ENCODE measurements around the gene SLC23A3.

The SLC23A3 gene

GRCh38 chr2:219169930-219170654, at the start of gene SLC23A3:
Gene SLC23A3, minus strand, starts transcription at chr2:219170029. Its CDS starts 45 bp downstream, at chr2:219169984.
- DNase-seq (ENCODE audit: low read depth, low spot score) = no peak

DNA sequence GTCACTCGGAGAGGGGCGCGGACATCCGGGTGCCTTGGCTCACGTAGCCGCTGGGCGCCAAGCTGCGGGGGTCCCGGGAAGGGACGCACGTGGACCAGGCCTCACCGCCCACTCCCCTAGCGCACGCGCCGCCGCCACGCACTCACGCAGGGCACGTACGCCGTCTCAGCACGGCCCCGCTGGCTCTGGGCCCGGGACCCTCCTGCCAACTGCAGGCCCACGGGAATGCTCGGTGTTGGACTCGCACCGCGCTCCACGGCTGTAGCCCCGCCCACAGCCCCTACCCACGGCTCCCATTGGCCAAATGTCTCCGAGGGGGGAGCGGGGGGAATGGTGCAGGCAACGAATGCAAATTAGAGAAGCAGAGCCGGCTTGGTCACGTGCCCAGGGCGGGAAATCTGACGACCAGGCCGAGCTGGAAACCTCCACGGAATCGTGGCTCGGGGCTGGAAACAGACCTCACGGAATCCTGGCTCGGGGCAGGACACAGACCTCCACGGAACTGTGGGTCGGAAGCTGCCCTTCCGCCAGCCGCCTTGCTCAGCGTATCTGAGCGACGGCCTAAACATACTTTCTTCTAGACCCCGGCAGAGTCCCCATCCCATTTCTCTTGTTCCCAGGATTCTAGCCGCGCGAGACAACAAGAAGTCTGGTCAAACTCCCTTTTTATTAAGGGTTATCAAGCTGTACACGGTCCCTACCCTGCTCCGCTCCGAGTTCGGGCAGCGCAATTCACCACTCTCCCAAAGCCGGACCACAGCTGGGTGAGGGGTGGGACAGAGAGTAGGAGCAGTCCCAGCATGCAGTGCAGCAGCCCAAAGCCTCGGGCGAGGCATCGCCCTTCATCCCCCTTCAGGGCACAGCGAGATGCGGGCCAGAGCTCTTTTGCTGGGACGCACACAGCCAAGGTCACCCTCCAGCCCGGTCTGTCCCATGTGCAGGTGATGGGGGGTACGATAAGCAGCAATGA, 49.2 kb upstream of the SLC23A3 start, which contains the start of gene ABCB6:
TSS of gene ABCB6 (minus strand) at position 227 of the 970 bp plus-strand sequence. CDS start 285 bp downstream, outside the sequence.
- DNase-seq (ENCODE audit: low read depth, low spot score) = peak; percentile 98

- DNase-seq (ENCODE audit: low read depth, low spot score) = peak; percentile 96
Observed at GRCh38 chr2:219218217-219218731, 48.4 kb upstream of the SLC23A3 start.

DNA sequence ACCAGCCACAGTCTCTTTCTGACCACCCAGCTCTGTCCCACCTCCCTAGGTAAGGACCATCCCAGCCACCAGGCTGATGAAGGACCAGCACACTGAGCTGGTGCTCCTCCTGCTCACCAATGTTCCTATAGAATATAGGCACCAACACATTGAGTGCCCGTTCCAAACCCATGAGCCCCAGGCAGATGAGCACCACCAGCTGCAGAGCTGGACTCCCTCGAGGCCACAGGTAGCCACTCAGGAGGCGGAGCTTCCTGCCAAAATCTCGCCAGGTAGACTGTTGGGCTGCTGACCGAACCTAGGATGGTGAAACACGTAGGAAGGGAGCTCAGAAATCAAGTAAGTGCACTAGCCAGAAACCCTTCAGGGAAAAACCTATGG, 46.7 kb upstream of the SLC23A3 start:
- no peak for DNase-seq (ENCODE audit: low read depth, low spot score)

DNA sequence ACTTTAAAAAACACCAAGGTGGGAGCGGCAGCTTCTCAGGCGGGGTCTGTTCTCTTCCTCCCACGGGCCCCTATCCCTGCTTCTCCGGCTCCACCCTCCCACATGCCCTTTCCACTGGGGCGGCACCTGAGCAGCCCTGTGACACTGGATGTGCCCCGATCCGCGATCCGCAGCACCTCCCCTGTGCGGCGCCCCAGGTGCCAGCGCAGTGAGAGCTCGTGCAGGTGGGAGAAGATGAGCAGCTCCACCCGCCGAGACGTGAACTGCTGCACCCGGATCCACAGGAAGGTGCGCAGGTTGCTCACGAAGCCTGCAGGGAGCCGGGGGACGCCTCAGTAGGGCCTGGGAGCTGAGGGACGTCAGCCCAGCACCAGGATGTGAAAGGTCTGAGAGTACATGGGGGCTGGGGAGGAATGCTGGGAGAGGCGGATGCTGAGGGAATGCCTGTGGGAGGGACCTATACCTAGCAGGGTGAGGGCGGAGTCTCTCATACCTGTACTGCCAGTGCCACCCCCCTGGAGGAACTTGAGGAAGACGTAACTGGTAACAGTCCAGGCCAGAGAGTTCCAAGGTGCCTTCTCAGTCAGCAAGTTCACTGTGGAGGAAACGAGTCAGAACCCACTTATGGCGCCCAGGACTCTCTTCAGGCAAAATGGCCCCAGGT, 46.2 kb upstream of the SLC23A3 start:
- no peak for DNase-seq (ENCODE audit: low read depth, low spot score)

DNA sequence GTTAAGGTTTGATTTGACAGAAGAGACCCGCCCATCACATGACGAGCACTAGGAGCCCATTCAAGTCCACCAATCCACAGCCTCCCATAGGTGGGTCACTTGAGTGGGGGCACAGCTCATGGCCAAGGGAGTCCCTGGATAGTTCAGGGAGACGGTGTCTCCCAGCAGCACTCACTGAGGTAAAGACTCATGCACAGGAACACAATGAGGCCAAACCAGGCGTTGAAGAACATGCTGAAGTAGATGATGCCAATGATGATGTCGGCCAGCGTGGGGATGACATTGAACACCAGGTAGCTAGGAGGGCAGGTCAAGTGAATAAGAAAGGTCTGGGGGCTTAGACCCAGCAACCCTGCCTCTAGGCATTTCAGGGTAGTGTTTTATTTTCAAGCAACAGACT, 45.0 kb upstream of the SLC23A3 start:
- DNase-seq (ENCODE audit: low read depth, low spot score) = no peak

- DNase-seq (ENCODE audit: low read depth, low spot score) = no peak
Observed at GRCh38 chr2:219214141-219214540, 44.3 kb upstream of the SLC23A3 start.

GRCh38 chr2:219213486-219214071, 43.8 kb upstream of the SLC23A3 start:
- DNase-seq (ENCODE audit: low read depth, low spot score) = no peak

GRCh38 chr2:219213026-219213415, 43.2 kb upstream of the SLC23A3 start:
- no peak for DNase-seq (ENCODE audit: low read depth, low spot score)

GRCh38 chr2:219210886-219211362, 41.1 kb upstream of the SLC23A3 start:
- DNase-seq (ENCODE audit: low read depth, low spot score) = no peak

- no peak for DNase-seq (ENCODE audit: low read depth, low spot score)
Observed at GRCh38 chr2:219210196-219210885, 40.5 kb upstream of the SLC23A3 start.

DNA sequence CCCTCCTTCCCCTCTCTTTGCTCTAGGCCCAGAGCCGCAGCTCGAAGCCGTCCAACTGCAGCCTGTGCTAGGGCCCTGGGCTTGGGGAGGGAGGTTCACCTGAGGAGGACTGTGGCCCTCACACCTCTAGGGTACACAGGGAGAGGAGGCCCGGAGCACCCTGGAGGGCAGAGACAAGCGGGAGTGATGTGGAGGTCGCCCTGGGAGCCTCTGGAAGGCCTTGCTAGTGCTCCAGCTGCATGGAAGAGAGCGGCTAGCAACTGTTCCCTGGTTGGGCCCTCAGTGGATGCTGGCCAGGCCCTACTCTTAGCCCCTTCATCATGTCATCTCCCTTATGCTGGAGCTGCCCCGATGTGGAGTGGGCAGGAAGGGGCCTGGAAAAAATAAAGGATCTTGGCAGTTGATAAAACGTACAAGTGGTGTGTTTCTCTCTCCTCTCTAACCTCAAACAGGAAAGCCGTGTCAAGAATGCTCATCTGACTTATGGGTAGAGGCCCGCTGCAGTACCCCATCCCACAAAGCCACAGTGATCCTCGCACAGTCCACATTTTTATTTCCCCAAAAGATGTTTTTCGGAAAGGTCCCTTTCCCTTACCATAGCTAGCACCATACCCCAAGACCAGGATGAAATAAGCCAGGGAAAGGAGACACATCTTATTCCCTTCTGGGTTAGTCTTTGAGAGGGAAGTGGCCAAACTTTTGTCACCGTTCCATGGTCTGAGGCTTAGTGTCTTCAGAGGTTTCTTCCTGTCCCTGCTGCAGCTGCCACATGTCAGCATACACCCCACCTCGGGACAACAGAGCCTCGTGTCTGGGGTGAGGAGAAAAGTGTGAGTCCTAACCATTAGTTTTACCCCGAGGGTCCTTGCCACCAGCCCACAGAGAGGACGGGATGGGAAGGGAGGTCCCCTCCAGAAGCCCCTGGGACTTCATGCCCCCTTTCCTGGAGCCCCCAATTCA, 39.7 kb upstream of the SLC23A3 start:
- no peak for DNase-seq (ENCODE audit: low read depth, low spot score)

DNA sequence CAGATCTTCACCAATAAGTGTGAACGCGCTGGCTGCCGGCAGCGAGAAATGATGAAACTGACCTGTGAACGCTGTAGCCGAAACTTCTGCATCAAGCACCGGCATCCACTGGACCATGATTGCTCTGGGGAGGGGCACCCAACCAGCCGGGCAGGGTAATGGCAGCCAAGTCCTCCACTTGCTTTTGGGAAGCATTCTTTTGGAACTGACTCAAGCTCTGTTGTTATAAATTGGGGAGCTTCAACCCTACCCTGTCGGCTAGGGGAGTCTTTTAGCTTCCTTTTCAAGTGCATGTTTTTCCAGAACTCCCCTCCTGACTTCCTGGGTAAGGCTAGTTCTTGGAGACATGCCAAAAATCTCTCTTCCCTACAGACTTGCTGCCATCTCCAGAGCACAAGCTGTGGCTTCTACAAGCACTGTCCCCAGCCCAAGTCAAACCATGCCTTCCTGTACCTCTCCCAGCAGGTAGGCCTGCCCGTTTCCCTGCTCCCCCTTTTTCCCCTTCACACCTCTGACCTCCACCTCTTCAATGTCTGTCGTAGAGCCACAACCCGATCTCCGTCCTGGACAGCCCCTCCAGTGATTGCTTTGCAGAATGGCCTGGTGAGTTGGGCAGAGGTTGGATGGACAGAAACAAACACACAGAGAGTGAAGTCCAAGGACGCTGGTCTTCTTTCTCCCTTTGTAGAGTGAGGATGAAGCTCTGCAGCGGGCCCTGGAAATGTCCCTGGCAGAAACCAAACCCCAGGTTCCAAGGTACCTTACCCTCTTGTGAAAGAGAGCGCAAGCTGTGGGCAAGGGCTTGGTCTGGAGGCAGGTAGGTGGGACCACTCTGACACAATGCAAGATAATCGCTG, 38.3 kb upstream of the SLC23A3 start:
- peak; percentile 46 for DNase-seq (ENCODE audit: low read depth, low spot score)

DNA sequence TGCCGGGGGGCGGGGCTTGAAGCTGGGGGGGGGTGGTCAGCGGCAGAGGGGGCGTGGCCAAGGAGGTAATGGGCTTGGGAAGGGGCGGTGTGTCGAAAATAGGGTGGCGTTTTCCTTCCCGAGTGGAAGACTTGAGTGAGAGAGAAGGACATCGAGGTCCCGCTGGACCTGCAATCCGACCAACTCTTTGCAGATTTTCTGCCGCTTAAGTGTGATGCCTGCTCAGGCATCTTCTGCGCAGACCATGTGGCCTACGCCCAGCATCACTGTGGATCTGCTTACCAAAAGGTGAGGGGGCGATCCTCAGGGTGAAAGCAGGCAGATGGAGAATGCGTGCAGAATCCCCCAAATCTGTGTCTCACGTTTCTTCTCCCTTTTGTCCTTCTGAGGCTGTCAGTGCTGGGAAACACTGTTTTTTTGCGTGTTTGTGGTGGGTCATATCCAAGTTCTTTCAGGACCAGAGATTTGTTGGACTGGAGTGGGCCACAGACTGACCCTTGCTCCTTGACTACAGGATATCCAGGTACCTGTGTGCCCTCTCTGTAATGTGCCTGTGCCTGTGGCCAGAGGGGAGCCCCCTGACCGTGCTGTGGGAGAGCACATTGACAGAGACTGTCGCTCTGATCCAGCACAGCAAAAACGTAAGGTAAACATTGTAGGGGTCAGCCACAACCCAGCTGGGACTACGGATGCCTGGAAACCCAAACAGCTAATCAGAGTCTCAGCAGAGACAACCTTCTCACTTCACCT, 37.5 kb upstream of the SLC23A3 start:
- DNase-seq (ENCODE audit: low read depth, low spot score) = no peak

DNA sequence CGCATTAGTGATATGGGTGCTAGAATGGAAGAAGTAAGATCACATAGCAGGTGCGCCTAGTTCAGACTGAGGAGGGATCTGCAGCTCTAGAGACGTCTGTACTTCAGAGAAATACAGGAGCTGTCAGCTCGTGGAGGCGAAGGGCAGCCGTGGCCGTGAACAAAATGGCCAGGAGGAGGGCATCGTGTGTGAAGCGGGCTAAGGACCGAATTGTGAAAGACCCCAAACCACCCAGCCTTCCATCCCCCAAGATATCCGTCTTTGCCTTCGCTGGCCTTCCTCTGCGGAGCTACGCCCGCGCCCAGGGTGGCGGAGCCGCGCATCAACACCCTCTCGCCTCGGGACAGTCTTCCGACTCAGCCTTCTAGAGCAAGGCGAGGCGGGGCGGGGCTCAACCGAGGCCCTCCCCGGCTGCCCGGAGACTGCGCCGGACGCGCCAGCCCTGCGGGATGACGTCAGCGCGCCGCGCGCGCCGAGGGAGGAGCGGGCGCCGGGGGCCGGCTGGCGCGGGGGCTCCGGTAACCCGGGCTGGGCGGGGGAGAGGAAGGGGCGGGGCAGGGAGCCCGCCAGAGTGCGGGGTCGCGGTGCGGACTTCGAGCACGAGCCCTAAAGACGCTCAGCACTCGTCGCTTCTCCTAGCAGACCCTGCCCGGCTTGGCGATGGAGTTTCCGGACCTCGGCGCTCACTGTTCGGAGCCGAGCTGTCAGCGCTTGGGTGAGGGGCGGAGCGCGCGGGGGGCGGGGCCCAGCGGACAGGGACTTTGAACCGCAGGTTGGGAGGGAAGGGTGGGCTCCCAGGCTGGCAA, 36.7 kb upstream of the SLC23A3 start, which contains the start of gene ZFAND2B:
TSS of gene ZFAND2B (plus strand) at position 455 of the 806 bp plus-strand sequence. CDS start at position 661, 206 bp downstream.
- peak; percentile 99 for DNase-seq (ENCODE audit: low read depth, low spot score)

GRCh38 chr2:219205981-219206327, 36.1 kb upstream of the SLC23A3 start:
- no peak for DNase-seq (ENCODE audit: low read depth, low spot score)

DNA sequence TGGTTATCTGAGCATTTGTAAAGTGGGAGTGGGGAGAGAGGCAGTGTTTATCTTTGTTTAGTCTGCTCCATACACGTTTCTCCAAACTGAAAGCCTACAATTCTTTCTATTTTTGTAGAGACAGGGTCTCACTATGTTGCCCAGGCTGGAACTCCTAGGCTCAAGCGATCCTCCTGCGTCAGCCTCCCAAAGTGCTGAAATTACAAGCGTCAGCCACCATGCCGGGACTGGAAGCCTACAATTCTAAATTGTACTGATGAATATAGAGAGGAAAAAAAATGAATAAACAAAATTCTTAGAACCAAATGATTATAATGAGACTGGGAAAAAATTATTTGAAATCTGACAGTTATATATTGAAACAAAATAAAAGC, 35.3 kb upstream of the SLC23A3 start:
- DNase-seq (ENCODE audit: low read depth, low spot score) = no peak
